AG04449 (cell line): ENCODE measurements around the gene SIL1.

Experiments used
- CTCF ChIA-PET: fragments of 350-600 bp; formaldehyde crosslinking; extraction: SDS; loops from one replicate; lab custom pipeline; 2021; ENCODE audit warnings: antibody characterized with exemption; lab: Yijun Ruan, JAX
- POLR2A ChIA-PET: fragments of 400-600, 350-600 bp; formaldehyde crosslinking; extraction: SDS; loops from one replicate; lab custom pipeline; 2020; ENCODE audit warnings: antibody characterized with exemption, inconsistent platforms; lab: Yijun Ruan, JAX
- DNase-seq: peaks from one replicate; pipeline ENCODE4 v3.0.0-alpha.2; 2010; ENCODE audit warnings: low read depth, low spot score
- H3K4me3 ChIP-seq: 2 replicates; pipeline ENCODE4 v1.5.1; 2011; ENCODE audit warnings: low read depth, mild to moderate bottlenecking, control low read depth, low read length
- TF ChIP-seq, protein P1 (sequence below): IDR thresholded peaks from one replicate; pipeline ENCODE4 v1.5.1; 2011; ENCODE audit warnings: mild to moderate bottlenecking, moderate library complexity, low read length, control low read depth, inconsistent platforms; ENCODE audit not compliant: insufficient read depth; ENCODE audit errors: missing control alignments

SIL1 gene

DNA sequence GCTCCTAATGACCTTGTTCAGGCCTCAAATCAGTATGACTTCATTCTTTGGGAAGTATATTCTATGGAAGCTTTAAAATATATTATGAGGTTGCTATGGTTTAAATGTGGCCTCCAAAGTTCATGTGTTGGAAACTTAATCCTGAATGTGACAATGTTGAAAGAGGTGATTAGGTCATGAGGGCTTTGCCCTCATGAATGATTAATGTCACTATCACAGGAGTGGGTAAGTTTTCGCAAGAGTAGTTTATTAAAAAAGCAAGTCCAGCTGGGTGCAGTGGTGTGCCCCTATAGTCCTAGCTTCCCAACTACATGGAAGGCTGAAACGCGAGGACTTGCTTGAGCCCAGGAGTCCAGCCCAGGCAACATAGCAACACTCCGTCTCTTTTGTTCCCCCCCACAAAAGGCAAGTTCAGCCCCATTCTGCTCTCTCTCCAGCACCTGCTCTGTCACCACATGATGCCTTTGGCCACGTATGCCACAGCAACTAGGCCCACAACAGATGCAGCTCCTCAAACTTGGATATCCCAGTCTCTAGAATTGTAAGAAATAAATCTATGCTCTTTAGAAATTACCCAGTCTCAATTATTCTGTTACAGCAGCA is 105.3 kb downstream of the SIL1 start:
- POLR2A ChIA-PET = no interaction called here
- DNase-seq = no peak
- H3K4me3 ChIP-seq = no peak overlapping the region
- TF ChIP-seq, protein P1, sequence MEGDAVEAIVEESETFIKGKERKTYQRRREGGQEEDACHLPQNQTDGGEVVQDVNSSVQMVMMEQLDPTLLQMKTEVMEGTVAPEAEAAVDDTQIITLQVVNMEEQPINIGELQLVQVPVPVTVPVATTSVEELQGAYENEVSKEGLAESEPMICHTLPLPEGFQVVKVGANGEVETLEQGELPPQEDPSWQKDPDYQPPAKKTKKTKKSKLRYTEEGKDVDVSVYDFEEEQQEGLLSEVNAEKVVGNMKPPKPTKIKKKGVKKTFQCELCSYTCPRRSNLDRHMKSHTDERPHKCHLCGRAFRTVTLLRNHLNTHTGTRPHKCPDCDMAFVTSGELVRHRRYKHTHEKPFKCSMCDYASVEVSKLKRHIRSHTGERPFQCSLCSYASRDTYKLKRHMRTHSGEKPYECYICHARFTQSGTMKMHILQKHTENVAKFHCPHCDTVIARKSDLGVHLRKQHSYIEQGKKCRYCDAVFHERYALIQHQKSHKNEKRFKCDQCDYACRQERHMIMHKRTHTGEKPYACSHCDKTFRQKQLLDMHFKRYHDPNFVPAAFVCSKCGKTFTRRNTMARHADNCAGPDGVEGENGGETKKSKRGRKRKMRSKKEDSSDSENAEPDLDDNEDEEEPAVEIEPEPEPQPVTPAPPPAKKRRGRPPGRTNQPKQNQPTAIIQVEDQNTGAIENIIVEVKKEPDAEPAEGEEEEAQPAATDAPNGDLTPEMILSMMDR = no peak
- CTCF ChIA-PET = no interaction called here

DNA sequence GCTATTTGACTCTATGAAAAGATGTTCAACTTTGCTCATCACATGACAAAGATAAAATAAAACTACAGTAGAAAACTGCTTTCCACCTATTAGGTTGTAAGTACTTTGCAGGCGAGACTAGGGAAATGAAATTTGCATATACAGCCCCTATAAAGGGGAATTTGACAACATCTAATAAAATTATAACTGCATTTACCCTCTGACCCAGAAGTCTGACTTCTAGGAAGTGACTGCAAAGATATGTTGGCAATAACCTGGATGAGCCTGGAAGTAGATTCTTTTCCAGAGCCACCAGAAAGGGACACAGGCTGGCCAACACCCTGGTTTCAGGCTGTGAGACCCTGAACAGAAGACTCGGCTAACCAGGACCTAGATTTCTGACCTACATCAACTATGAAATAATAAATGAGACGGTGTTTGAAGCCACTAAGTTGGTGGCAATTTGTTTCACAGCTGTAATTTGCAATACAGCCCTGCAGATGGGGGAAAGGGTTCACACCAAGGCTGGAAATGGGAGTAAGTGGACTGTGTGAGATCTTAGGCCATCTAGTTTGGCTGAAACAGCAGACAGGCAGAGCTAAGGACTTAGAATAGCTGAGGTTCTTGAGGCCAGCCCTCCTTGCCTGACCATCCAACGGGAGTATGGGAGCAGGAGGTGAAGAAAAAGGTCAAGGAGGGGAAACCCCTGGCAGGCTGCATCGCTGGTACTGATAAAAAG is 106.6 kb downstream of the SIL1 start:
- TF ChIP-seq, protein P1 = no peak
- DNase-seq = no peak
- ChIA-PET CTCF (no interaction called here), POLR2A (no interaction called here)
- H3K4me3 ChIP-seq = no peak overlapping the region

DNA sequence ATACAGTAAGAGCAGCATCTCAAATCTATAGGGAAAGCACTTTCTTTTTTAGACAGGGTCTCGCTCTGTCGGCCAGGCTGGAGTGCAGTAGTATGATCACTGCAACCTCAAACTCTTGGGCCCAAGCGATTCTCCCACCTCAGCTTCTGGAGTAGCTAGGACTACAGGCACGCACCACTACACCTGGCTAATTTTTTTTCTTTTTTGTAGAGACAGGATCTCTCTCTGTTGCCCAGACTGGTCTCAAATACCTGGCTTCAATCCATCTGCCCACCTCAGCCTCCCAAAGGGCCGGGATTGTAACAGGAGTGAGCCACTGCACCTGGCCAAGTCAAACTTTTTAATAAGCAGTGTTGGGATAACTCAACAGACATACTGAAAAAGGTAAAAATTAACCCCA is 107.6 kb downstream of the SIL1 start:
- CTCF ChIA-PET = no interaction called here
- TF ChIP-seq, protein P1 = no peak
- POLR2A ChIA-PET = no interaction called here

DNA sequence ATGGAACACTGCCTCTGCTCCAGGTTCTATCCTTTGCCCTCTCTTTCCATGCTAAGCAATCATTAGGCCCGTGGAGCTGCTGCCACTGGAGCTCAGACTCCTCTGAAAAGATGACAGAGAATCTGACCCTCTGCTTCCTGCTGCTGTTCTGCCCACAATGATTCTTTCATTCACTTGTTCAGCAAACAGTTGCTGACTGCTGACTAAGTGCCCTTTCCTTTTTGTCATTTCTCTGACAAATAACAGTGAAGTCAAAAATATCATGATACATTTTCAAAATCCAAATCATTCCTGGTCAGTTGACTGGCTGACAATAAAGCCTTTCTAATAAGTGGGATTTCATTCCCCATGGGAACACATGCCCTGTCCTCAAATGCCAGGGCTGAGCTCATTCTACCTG is 110.1 kb downstream of the SIL1 start:
- DNase-seq = no peak
- no peak overlapping the region for H3K4me3 ChIP-seq
- CTCF ChIA-PET = no interaction called here
- TF ChIP-seq, protein P1 = no peak
- POLR2A ChIA-PET = no interaction called here

More for the DNA sequence above, 107.6 kb downstream of the SIL1 start:
- no peak overlapping the region for H3K4me3 ChIP-seq
- DNase-seq = no peak

GRCh38 chr5:139082813-139083498 is 115.2 kb downstream of the SIL1 start:
- ChIA-PET CTCF (no interaction called here), POLR2A (no interaction called here)
- no peak overlapping the region for H3K4me3 ChIP-seq
- no peak for DNase-seq
- TF ChIP-seq, protein P1 = no peak

DNA sequence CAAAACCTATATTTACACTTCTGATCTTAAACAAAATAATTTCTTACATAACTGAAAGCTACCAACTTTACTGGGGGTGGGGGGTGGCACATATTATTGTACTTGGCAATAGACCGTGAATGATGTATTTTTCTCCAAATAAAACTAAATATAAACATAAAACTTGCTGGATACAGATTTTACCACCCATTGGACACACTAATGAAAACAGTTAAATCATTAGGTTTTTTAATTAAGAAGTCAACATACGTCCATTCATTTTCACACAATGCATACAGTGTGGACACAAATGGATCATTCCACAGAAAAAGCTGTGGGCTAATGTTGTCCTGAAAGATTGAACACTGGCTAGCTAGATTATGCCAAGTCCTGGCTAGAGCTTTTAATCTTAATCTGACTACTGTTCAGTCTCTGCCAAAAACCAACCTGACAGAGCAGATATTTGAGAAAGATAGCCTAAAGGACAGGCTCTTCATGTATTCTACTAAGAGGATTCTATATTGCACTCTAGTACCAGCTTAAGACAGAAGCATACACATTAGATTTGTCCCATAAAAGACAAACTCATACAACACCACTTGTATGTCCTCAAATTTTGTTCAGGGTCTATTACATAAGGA is 118.1 kb downstream of the SIL1 start:
- H3K4me3 ChIP-seq = no peak overlapping the region
- POLR2A ChIA-PET = no interaction called here
- DNase-seq = no peak
- CTCF ChIA-PET = interaction anchor here (1.2 kb wide), 1 partner anchor 16 kb away, joined by 3 read pairs; no protein-coding TSS in a partner anchor
- TF ChIP-seq, protein P1 = no peak
